Loucy (cell line): Measurements from ENCODE around the gene C2.

ENCODE experiments used
- H2AFZ ChIP-seq: fragments of 200-600 bp; sonication (generic); 2 replicates; pipeline ENCODE4 v1.6.0; 2016; ENCODE audit warnings: antibody characterized with exemption, mild to moderate bottlenecking, low read length, moderate library complexity
- H3F3A ChIP-seq: fragments of 200-600 bp; 2 replicates; pipeline ENCODE4 v1.6.0; 2016; ENCODE audit warnings: antibody characterized with exemption, low read depth, mild to moderate bottlenecking
- H3K27me3 ChIP-seq: fragments of 200-600 bp; sonication (generic); 2 replicates; pipeline ENCODE4 v1.6.1; 2014; ENCODE audit warnings: low read length, mild to moderate bottlenecking; ENCODE audit not compliant: insufficient read depth, poor library complexity, severe bottlenecking
- H3K36me3 ChIP-seq: fragments of 200-600 bp; sonication (generic); 2 replicates; pipeline ENCODE4 v1.6.1; 2016; ENCODE audit warnings: low read length; ENCODE audit not compliant: insufficient read depth
- H3K4me1 ChIP-seq: fragments of 200-600 bp; sonication (generic); 2 replicates; pipeline ENCODE4 v1.5.1; 2014; ENCODE audit warnings: low read length, mild to moderate bottlenecking; ENCODE audit not compliant: insufficient read depth, poor library complexity, severe bottlenecking
- H3K4me2 ChIP-seq: fragments of 200-600 bp; sonication (generic); 2 replicates; pipeline ENCODE4 v1.6.0; 2014; ENCODE audit warnings: antibody characterized with exemption, low read length, low read depth, mild to moderate bottlenecking; ENCODE audit not compliant: poor library complexity, severe bottlenecking
- H3K4me3 ChIP-seq: fragments of 200-600 bp; sonication (generic); 2 replicates; pipeline ENCODE4 v1.5.1; 2014; ENCODE audit warnings: low read length, mild to moderate bottlenecking, mixed read lengths; ENCODE audit not compliant: poor library complexity, severe bottlenecking
- H3K79me2 ChIP-seq: fragments of 200-600 bp; sonication (generic); 2 replicates; pipeline ENCODE4 v1.6.1; 2014; ENCODE audit warnings: low read length; ENCODE audit not compliant: insufficient read depth
- H3K9ac ChIP-seq: fragments of 200-600 bp; sonication (generic); 2 replicates; pipeline ENCODE4 v1.6.0; 2014; ENCODE audit warnings: mild to moderate bottlenecking, low read depth, low read length, moderate library complexity; ENCODE audit not compliant: poor library complexity, severe bottlenecking
- H3K9me2 ChIP-seq: fragments of 200-600 bp; sonication (generic); replicated peaks from 2 replicates; pipeline ENCODE4 v1.6.1; 2016; ENCODE audit warnings: low read depth, low read length, mixed read lengths
- H3K9me3 ChIP-seq: fragments of 200-600 bp; sonication (generic); 2 replicates; pipeline ENCODE4 v1.6.1; 2014; ENCODE audit warnings: mild to moderate bottlenecking, antibody characterized with exemption, low read length, low read depth; ENCODE audit not compliant: insufficient read depth
- H4K20me1 ChIP-seq: fragments of 200-600 bp; sonication (generic); 2 replicates; pipeline ENCODE4 v1.6.0; 2014; ENCODE audit warnings: antibody characterized with exemption, low read length, mild to moderate bottlenecking; ENCODE audit not compliant: insufficient read depth, poor library complexity, severe bottlenecking
- EZH2phosphoT487 ChIP-seq: fragments of 200-600 bp; IDR thresholded peaks from 2 replicates; pipeline ENCODE4 v1.6.1; 2018; ENCODE audit warnings: antibody characterized with exemption, mild to moderate bottlenecking, moderate library complexity, borderline replicate concordance
- TF ChIP-seq, protein P1 (sequence below): fragments of 200-600 bp; sonication (generic); conservative IDR thresholded peaks from 2 replicates; pipeline ENCODE4 v1.5.1; 2014; ENCODE audit warnings: mild to moderate bottlenecking, antibody characterized with exemption, low read length

C2 gene

GRCh38 chr6:31935823-31936222, 8.3 kb downstream of the C2 start:
- Histone ChIP-seq H3K9me3 (no peaks in the 10 kb centered on the region), H3K4me3 (no peak overlapping the region), H3K9me2 (no peaks in the 10 kb centered on the region), H2AFZ (no peak overlapping the region), H3K36me3 (no peaks in the 10 kb centered on the region), H3K4me2 (no peak overlapping the region), H4K20me1 (no peaks in the 10 kb centered on the region), H3K4me1 (peaks cover 11% of the 10 kb centered on the region), H3K79me2 (no peaks in the 10 kb centered on the region), H3K9ac (no peak overlapping the region), H3F3A (no peaks in the 10 kb centered on the region), H3K27me3 (no peaks in the 10 kb centered on the region)
- TF ChIP-seq EZH2phosphoT487 = no peak
- TF ChIP-seq, protein P1, sequence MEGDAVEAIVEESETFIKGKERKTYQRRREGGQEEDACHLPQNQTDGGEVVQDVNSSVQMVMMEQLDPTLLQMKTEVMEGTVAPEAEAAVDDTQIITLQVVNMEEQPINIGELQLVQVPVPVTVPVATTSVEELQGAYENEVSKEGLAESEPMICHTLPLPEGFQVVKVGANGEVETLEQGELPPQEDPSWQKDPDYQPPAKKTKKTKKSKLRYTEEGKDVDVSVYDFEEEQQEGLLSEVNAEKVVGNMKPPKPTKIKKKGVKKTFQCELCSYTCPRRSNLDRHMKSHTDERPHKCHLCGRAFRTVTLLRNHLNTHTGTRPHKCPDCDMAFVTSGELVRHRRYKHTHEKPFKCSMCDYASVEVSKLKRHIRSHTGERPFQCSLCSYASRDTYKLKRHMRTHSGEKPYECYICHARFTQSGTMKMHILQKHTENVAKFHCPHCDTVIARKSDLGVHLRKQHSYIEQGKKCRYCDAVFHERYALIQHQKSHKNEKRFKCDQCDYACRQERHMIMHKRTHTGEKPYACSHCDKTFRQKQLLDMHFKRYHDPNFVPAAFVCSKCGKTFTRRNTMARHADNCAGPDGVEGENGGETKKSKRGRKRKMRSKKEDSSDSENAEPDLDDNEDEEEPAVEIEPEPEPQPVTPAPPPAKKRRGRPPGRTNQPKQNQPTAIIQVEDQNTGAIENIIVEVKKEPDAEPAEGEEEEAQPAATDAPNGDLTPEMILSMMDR = no peak

DNA sequence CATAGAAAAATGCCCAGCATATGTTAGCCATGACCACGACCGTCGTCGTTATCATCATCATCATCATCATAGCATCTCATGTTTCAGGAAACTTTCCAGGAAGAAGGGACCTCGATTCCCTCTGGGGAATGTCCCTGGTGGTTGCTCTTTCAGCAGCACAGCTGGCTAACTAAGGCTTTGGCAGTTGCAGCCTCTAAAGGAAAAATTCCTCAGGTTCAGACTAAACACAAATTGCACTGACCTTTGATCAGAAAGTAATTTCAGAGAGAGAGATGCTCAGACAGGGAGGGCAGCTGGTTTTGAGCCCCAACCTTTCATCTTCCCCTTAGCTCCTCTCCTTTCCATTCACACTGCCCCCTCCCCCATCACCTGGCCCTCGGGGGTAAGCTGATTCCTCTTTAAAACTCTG, 12.7 kb downstream of the C2 start:
- Histone ChIP-seq H3K9me3 (no peaks in the 10 kb centered on the region), H3K4me3 (peak overlapping the region; percentile 31)

DNA sequence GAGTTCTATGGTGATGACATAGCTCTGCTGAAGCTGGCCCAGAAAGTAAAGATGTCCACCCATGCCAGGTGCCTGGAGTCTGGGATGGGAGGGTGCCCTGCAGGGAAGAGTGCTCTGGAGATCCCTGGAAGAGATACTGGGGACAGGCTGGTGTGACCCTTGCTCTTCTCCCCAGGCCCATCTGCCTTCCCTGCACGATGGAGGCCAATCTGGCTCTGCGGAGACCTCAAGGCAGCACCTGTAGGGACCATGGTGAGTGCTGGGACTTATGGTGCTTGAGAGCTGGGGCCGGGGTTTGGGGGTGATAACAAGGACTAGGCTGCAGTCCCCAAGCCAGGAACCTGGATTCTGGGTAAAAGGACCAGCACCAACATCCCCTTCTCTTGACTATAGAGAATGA, 16.2 kb downstream of the C2 start:
- Histone ChIP-seq H3K9me3 (no peaks in the 10 kb centered on the region), H3K4me2 (no peak overlapping the region), H3K79me2 (no peaks in the 10 kb centered on the region), H3K4me3 (no peak overlapping the region), H3K36me3 (no peaks in the 10 kb centered on the region), H4K20me1 (no peaks in the 10 kb centered on the region), H3K9me2 (no peaks in the 10 kb centered on the region), H3K27me3 (no peaks in the 10 kb centered on the region), H3K9ac (no peak overlapping the region), H2AFZ (no peak overlapping the region), H3K4me1 (peaks cover 17% of the 10 kb centered on the region), H3F3A (no peaks in the 10 kb centered on the region)
- TF ChIP-seq, protein P1 = no peak
- TF ChIP-seq EZH2phosphoT487 = no peak

More for the DNA sequence above, 12.7 kb downstream of the C2 start:
- no peaks in the 10 kb centered on the region for H3F3A ChIP-seq
- H4K20me1 ChIP-seq = no peaks in the 10 kb centered on the region
- H3K27me3 ChIP-seq = no peaks in the 10 kb centered on the region
- H3K4me2 ChIP-seq = peak overlapping the region; percentile 56
- TF ChIP-seq EZH2phosphoT487 = no peak
- TF ChIP-seq, protein P1 = no peak
- no peaks in the 10 kb centered on the region for H3K79me2 ChIP-seq
- H3K9ac ChIP-seq = peak overlapping the region; percentile 41
- H3K4me1 ChIP-seq = peaks cover 17% of the 10 kb centered on the region
- H3K36me3 ChIP-seq = no peaks in the 10 kb centered on the region
- H2AFZ ChIP-seq = peak overlapping the region; percentile 80
- no peaks in the 10 kb centered on the region for H3K9me2 ChIP-seq
